HT1080 (cell line): ENCODE results near the gene LBR. TPM values are rescaled to one million over a fixed set of nuclear protein-coding genes. Genes with fewer than 3 reads are reported as not detected.
"Not testable (repeated sequence)": the region's sequence is repeated elsewhere in the genome, so short reads cannot be mapped to it uniquely, and the experiment has no call there.

Experiments used
- DNase-seq: peaks from one replicate; pipeline ENCODE4 v3.0.0-alpha.2; 2015; ENCODE audit warnings: low read depth
- polyA plus RNA-seq, 2 experiments: library from polyadenylated mRNA; depleted of rRNA; stranded (reverse); fragments of >200 nt; gene quantifications; 2 replicates each; pipeline ENCODE4 v1.2.3, GENCODE V29; 2015
- total RNA-seq: library from RNA; depleted of rRNA; stranded (reverse); fragments of >200 nt; shearing (Covaris generic); gene quantifications from 2 replicates; pipeline ENCODE4 v1.2.3, GENCODE V29; 2014; rRNA removed

Gene LBR
- 37.8 and 45.9 TPM in 2 replicates for total RNA-seq
- 63.9 and 74.8 TPM in 2 replicates for polyA plus RNA-seq (2015; cell fraction: cytosol; rRNA removed)
- polyA plus RNA-seq (2015; cell fraction: nucleus; rRNA removed) = 127 and 140 TPM in 2 replicates

- no peak for DNase-seq
Observed at GRCh38 chr1:225427235-225428067, at the start of gene LBR. Gene LBR, minus strand, starts transcription at chr1:225428038. Its CDS starts 3,963 bp downstream, at chr1:225424075.

- DNase-seq = no peak
Observed at GRCh38 chr1:225477296-225477911, 49.6 kb upstream of the LBR start.

DNA sequence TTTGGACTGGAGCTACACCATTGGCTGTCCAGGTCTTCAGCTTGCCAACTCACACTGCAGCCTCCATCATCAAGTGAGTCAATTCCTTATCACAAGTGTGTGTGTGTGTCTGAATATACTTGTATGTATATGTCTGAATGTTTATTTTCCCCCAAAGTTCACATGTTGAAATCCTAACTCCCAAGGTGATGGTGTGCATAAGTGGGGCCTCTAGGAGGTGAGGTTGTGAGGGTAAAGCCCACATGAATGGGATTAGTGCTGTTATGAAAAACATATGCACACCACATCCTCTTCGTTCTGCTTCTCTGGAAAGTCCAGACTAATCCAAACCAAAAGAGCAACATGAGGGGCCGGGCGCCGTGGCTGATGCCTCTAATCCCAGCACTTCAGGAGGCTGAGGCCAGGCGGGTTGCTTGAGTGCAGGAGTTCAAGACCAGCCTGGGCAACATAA lies 48.7 kb upstream of the LBR start:
- no peak for DNase-seq

- no peak for DNase-seq
Observed at GRCh38 chr1:225476100-225476511, 48.3 kb upstream of the LBR start.

DNA sequence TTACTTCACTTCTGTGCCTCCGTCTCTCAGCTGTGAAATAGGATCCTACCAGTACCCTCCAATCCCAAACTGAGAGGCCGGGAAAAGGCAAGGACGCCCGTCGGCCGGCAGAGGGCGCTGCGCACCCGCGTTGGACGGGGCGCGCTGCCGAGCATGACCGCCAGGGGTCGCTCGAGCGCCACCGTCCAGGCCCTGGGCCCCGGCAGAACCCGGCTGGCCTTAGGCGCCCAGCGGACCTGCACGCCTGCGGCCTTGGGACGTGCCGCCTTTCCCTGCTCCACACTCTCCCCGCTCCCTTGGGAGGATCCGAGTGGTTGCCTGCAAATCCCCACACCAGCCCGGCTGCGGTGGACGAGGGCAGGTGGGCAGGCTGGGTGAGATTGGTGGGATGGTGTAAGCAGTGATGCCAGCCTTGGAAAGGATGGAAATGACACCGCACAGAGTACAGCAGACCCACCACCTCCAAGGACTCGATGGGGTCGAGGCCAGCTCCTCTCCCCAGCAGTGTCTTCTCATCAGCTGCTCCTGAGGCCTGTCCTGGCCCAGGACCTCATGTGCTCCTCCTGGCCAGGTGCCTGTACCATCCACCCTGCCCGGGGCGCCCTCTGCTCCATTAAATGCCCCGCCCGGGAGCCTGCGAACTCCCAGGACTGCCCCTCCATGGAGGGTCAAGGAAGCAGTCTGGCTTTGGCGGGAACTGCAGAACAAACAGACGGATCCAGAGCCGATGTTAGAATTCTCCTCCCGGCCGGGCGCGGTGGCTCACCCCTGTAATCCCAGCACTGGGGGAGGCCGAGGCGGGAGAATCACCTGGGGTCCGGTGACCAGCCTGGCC lies 47.4 kb upstream of the LBR start:
- peak; percentile 62 for DNase-seq

DNA sequence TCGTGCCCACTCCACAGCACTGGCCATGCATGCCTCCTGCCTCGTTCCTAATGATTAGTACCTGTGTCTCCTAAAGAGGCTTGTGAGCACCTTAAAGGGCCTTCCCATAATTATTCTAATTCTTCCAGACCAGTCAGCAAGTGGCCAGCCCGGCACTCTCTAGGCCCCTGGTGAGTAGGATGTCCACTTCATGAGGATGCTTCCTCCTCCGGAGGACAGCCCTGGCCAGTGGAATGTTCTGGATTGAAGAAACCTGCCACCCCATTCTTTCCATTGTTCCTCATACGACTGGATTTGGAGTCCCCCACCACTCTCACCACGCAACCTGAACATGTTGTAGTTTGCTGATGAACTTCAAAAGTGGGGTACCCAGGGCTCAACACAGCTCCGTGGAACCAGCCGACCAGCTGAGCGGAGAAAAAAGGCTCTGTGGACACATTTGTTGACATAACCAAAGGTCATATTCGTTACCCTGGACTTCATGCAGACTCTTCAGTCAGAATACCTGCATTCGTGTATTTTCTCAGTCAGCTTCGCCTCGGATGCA lies 46.7 kb upstream of the LBR start:
- DNase-seq = no peak

- not testable (repeated sequence) for DNase-seq
Observed at GRCh38 chr1:225473676-225474438, 46.0 kb upstream of the LBR start.

DNA sequence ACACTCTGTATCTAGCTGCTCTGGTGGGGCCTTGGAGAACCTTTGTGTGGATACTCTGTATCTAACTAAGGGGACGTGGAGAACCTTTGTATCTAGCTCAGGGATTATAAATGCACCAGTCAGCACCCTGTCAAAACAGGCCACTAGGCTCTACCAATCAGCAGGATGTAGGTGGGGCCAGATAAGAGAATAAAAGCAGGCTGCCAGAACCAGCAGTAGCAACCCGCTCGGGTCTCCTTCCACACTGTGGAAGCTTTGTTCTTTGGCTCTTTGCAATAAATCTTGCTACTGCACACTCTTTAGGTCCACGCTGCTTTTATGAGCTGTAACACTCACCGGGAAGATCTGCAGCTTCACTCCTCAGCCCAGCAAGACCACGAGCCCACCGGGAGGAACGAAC lies 45.4 kb upstream of the LBR start:
- DNase-seq = not testable (repeated sequence)

- no peak for DNase-seq
Observed at GRCh38 chr1:225471453-225472301, 43.8 kb upstream of the LBR start.

- DNase-seq = no peak
Observed at GRCh38 chr1:225471109-225471452, 43.2 kb upstream of the LBR start.

DNA sequence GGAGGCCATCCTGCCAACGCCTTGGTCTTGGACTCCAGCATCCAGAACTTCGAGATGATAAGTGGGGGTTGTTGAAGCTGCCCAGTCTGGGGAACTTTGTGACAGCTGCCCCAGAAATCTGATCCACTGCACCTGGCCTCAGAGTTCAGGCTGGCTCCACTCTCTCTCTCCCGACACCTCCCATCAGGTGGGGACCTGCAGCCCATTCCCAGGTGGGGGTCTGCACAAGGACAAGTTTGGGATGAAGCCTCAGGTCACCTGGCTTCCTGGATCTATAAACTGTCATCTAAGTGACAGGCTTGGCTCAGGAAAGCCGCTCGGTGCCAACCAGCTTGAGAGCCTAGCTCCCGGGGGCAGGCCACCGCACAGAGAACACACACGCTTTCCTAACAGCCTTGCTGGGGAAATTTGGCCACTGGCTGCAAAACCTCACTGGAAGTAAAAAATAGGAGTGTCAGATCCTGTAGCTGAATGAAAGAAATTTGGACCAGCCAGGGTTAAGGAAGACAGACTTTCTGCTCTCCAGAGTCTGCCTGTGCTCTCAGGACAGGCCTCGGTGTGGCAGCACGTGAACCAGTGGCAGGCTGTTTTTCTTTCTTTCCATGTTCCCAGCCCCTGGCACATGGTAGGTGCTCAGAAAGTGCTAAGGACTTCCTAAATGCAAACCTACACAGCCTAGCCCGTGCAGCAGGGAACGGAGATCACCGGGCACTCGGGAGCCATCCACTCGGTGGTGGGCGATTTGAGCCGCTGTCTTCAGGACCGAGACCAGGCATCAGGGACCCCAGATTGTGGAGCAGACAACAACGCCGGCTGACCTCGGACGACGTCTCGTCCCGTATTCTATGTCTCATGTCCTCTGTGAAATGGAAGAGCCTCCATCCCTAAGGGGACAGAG lies 42.6 kb upstream of the LBR start:
- DNase-seq = no peak

GRCh38 chr1:225469051-225469450 lies 41.2 kb upstream of the LBR start:
- DNase-seq = no peak

GRCh38 chr1:225468270-225469020 lies 40.6 kb upstream of the LBR start:
- no peak for DNase-seq

DNA sequence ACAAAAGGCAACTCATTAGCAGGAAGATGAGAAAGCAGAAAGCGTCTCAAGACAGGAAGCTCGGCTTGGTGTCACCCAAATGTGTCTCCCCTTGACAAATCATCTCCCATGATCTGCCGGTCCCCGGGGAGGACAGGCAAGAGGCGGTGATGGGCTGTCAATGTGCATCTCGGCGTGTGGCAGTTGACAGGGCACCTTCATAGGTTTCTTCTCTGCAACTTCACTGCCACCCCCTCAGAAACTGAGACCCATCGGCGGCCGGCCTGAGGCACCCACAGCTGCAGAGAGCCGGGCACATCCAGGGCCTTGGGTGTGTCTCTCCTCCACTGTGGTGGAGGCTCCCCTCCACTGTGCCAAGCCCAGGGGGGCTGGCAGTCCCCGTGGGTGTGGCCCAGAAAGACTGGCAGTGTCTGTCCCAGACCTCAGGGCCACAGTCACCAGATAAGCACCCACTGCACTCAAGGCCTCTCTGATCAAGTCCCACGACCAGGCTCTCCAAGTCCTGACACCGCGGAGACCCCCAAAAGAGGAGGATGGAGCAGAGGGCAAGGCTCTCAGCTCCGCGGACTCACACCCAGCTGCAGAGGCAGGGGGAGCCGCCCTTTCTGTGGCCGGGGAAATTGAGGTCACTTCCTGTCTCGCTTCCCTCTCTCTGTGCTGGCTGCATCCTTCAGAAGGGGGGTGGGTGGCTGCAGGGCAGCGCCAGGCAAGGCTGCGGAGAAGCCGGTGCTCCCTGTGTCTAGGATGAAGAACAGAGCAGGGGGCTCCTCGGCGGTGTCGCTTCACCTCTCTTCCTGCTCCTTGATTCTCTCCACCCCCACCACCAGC lies 39.6 kb upstream of the LBR start:
- DNase-seq = peak; percentile 73

GRCh38 chr1:225466848-225467192 lies 39.0 kb upstream of the LBR start:
- no peak for DNase-seq

GRCh38 chr1:225465793-225466517 lies 38.1 kb upstream of the LBR start:
- DNase-seq = no peak
